OCI-LY3 (cell line): Measurements from ENCODE around the gene RHCE.
"Not testable (repeated sequence)": the region's sequence is repeated elsewhere in the genome, so short reads cannot be mapped to it uniquely, and the experiment has no call there.

ENCODE experiments used
- CTCF ChIP-seq: fragments of 200-600, 300-600 bp; sonication (generic); IDR thresholded peaks from 2 replicates; pipeline ENCODE4 v1.5.1; 2014; ENCODE audit warnings: antibody characterized with exemption, low read length, low read depth
- EZH2phosphoT487 ChIP-seq: fragments of 200-600 bp; shearing (Covaris generic); IDR thresholded peaks from 2 replicates; pipeline ENCODE4 v1.6.1; 2018; ENCODE audit warnings: antibody characterized with exemption, mixed run types, low read depth

- TF ChIP-seq CTCF, EZH2phosphoT487: not testable (repeated sequence)
Measured at GRCh38 chr1:25378367-25378766, 42.3 kb downstream of the RHCE start.
